Measurements from ENCODE around the gene POFUT2. TPM values are rescaled to one million over a fixed set of nuclear protein-coding genes. Genes with fewer than 3 reads are reported as not detected.

Gene POFUT2
- total RNA-seq, 4 donors from 2014 or later: 4.8 to 11.0 (median 5.9) TPM

DNA sequence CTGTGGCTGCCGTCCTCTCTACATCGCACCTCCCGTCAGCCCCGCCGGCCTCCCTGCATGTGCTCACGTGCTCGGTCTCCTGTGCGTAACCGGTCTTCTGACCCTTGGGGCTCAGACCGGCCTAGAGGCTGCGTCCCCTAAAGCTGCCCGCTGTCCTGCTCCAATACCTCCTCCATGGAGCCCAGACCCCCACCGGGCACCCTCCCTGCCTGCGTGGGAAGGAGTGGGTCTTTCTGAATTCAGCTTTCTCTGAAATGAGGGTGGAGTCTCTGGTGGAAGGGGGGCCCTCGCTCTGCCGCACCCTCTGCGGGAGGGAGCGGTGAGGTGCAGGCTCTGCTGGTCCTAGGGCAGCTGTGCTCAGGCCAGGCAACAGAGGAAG is 18.7 kb upstream of the POFUT2 start:
- Histone ChIP-seq H3K27me3 (peaks cover 16 to 32% (median 18%) of the 10 kb centered on the region in 3 donors), H3K36me3 (no peaks in the 10 kb centered on the region), H3K9me3 (no peaks in the 10 kb centered on the region), H3K4me3 (no peak overlapping the region), H3K27ac (peak overlapping the region; percentile 50 to 71 (median 62)), H3K4me1 (peaks cover 21 to 34% of the 10 kb centered on the region in 2 donors)
- no peak for DNase-seq
- ATAC-seq: no peak
- in situ Hi-C loops (cut with MboI; ENCODE audit: low sequenced_read_pairs in 4 of 4): no loop called here
- TF ChIP-seq, protein P1, sequence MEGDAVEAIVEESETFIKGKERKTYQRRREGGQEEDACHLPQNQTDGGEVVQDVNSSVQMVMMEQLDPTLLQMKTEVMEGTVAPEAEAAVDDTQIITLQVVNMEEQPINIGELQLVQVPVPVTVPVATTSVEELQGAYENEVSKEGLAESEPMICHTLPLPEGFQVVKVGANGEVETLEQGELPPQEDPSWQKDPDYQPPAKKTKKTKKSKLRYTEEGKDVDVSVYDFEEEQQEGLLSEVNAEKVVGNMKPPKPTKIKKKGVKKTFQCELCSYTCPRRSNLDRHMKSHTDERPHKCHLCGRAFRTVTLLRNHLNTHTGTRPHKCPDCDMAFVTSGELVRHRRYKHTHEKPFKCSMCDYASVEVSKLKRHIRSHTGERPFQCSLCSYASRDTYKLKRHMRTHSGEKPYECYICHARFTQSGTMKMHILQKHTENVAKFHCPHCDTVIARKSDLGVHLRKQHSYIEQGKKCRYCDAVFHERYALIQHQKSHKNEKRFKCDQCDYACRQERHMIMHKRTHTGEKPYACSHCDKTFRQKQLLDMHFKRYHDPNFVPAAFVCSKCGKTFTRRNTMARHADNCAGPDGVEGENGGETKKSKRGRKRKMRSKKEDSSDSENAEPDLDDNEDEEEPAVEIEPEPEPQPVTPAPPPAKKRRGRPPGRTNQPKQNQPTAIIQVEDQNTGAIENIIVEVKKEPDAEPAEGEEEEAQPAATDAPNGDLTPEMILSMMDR (IDR thresholded peaks at IDR 0.05 in 4 of 5, conservative IDR thresholded peaks at IDR 0.05 in 1 of 5): no peak
- no peak for TF ChIP-seq POLR2A (IDR thresholded peaks at IDR 0.05)
- intact Hi-C loops (cut with DNase I; ENCODE audit: low total_unique reads): no loop called here

DNA sequence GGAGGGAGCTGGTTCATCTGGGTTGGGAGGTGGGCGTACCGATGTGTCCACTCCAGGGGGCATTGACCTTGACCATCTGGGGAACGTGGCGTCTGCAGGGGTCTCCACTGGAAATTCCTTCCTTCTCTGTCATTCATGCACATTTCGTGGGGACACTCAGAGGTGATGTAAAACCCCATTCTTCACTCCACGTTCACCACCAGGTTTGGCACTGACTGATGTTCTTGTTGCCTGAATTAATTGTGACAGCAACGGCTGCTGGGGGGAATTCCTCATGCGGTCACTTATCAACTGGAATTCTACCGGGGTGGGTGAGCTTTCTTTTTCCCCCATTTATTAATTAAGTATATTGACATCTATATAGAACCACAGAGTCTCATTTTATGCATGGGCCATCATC is 18.1 kb upstream of the POFUT2 start:
- no peaks in the 10 kb centered on the region for H3K9me3 ChIP-seq

DNA sequence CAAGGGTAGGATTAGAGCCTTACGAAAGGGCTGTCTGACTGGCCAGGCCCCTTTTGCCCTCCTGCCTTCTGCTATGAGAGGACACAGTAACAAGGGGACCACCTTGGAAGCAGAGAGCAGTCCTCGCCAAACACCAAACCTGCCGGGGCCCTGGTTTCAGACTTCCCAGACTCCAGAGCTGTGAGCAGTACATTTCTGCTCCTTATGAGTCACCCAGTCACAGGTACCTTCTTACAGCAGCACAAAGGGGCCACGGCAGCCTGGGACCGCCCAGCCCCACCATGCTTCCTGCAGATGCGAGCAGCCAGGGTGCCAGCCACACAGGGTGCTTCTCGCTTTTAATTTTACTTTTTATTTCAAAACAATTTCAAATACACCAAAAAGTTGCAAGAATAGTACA is 17.2 kb upstream of the POFUT2 start:
- H3K4me3 ChIP-seq: no peak overlapping the region
- H3K27me3 ChIP-seq: peaks cover 16 to 32% (median 18%) of the 10 kb centered on the region in 3 donors
- ATAC-seq: no peak
- H3K36me3 ChIP-seq: no peaks in the 10 kb centered on the region
- intact Hi-C loops (cut with DNase I; ENCODE audit: low total_unique reads): no loop called here
- no peak overlapping the region for H3K27ac ChIP-seq
- in situ Hi-C loops (cut with MboI; ENCODE audit: low sequenced_read_pairs in 4 of 4): no loop called here
- peaks cover 25 to 37% of the 10 kb centered on the region in 2 donors for H3K4me1 ChIP-seq
- DNase-seq: no peak
- TF ChIP-seq POLR2A (IDR thresholded peaks at IDR 0.05): no peak
- TF ChIP-seq, protein P1 (IDR thresholded peaks at IDR 0.05 in 4 of 5, conservative IDR thresholded peaks at IDR 0.05 in 1 of 5): no peak
- no peaks in the 10 kb centered on the region for H3K9me3 ChIP-seq

More for the DNA sequence above, 18.1 kb upstream of the POFUT2 start:
- intact Hi-C loops (cut with DNase I; ENCODE audit: low total_unique reads): no loop called here
- TF ChIP-seq, protein P1 (IDR thresholded peaks at IDR 0.05 in 4 of 5, conservative IDR thresholded peaks at IDR 0.05 in 1 of 5): no peak
- TF ChIP-seq POLR2A (IDR thresholded peaks at IDR 0.05): no peak
- DNase-seq (no peak), ATAC-seq (no peak)
- no peaks in the 10 kb centered on the region for H3K36me3 ChIP-seq
- peak overlapping the region in 1 of 4 donors; percentile 50 for H3K27ac ChIP-seq
- H3K27me3 ChIP-seq: peaks cover 16 to 32% (median 18%) of the 10 kb centered on the region in 3 donors
- H3K4me1 ChIP-seq: peaks cover 25 to 37% of the 10 kb centered on the region in 2 donors
- in situ Hi-C loops (cut with MboI; ENCODE audit: low sequenced_read_pairs in 4 of 4): no loop called here
- H3K4me3 ChIP-seq: no peak overlapping the region

DNA sequence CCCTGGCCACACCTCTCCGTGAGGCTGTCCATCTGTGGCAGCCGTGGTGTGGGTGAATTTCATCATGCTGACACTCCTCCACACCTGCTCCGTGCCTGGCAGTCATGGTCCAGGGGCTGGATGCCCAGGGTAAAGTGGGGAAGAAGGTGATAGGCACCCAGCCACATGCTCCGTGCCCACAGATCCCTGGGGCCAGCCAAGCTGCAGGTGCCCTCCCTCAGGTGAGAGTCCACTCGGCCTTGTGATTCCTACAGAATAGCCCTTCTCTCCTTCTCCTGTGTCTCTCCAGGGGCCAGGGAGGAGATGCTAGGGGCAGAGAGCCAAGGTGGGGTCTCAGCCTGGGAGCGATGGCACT is 16.8 kb upstream of the POFUT2 start:
- H3K27me3 ChIP-seq: peaks cover 14 to 28% (median 16%) of the 10 kb centered on the region in 3 donors
- intact Hi-C loops (cut with DNase I; ENCODE audit: low total_unique reads) (no loop called here), in situ Hi-C loops (cut with MboI; ENCODE audit: low sequenced_read_pairs in 4 of 4) (no loop called here)
- ATAC-seq (no peak), DNase-seq (no peak)
- no peak overlapping the region for H3K27ac ChIP-seq
- H3K4me3 ChIP-seq: no peak overlapping the region
- H3K36me3 ChIP-seq: no peaks in the 10 kb centered on the region
- H3K4me1 ChIP-seq: peaks cover 25 to 34% of the 10 kb centered on the region in 2 donors
- no peaks in the 10 kb centered on the region for H3K9me3 ChIP-seq
- TF ChIP-seq, protein P1 (IDR thresholded peaks at IDR 0.05 in 4 of 5, conservative IDR thresholded peaks at IDR 0.05 in 1 of 5): no peak
- TF ChIP-seq POLR2A (IDR thresholded peaks at IDR 0.05): no peak

Data from gastrocnemius medialis (tissue), 4 donors.